Esophagus muscularis mucosa (tissue), 4 donors: ENCODE measurements around the gene RPRD2.

Experiments used
- CTCF ChIP-seq, 3 experiments: fragments of 200-600 bp in 2 of 3; fragments of 450-650 bp in 1 of 3; sonication (generic) in 2 of 3; IDR thresholded peaks; one replicate each; pipeline ENCODE4 v1.5.1; 2017 to 2019; ENCODE audit warnings: antibody characterized with exemption in 3 of 3, mild to moderate bottlenecking in 2 of 3, moderate library complexity in 1 of 3
- EP300 ChIP-seq: sonication (generic); formaldehyde crosslinking; IDR thresholded peaks from one replicate; pipeline ENCODE4 v1.6.1; 2017; ENCODE audit warnings: antibody characterized with exemption
- POLR2A ChIP-seq: fragments of 450-650 bp; IDR thresholded peaks from one replicate; pipeline ENCODE4 v1.6.1; 2017; ENCODE audit warnings: antibody characterized with exemption, moderate library complexity, mild to moderate bottlenecking, low read depth

GRCh38 chr1:150385537-150386445, 21.8 kb downstream of the RPRD2 start:
- TF ChIP-seq CTCF (IDR thresholded peaks at IDR 0.05) (no peak), POLR2A (no peak), EP300 (no peak)
